ENCODE data around the gene NELFB. TPM values are rescaled to one million over a fixed set of nuclear protein-coding genes. Genes with fewer than 3 reads are reported as not detected.
A peak's percentile ranks its signal among the peaks of the same experiment; 100 is the strongest.

NELFB gene
- 84.1 and 92.6 TPM in 2 replicates for total RNA-seq (2014; rRNA removed; shearing (Covaris generic); ENCODE audit: low replicate concordance)

DNA sequence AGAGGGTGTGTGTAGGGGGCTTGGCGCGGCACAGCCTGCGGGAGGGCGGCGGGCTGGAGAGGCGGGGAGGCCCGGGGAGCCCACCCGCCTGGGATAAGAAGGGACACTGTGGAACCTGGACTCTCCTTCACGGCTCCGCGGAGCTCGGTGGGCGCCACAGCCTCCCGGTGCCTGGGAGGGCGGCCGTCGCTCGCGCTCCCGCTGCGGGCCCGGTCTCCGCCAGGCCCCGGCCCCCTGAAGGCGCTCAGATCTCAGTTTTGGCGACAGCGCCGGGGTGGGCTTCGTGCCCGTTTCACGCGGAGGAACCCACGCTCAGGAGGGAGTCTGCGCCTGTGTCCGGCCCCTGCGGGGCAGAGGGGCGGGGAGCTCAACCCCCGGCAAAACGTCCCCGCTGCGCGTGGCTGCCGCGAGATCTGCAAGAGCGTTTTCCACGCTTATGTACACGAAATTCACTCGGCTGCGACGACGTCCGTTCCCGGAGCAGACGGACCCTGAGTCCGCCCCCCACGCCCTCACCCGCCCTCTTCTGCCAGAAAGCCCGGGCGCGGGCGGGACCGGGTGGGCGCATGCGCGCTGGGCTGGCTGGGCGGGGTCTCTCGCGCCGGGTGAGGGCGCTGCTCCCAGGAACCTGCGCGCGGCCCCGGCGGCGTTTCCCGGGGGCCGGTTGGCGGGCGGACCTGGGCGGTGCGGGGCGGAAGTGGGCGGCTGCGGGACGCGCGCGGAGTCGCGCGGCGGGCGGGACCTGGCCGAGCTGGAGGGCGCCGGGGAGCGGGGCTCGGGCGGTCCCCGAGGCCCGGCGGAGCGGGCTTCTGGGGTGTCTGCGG, at the start of gene NELFB:
NELFB (plus strand) TSS at position 704 of the 824 bp plus-strand sequence.
- DNase-seq (ENCODE audit: low read depth), result peak; percentile 80
- in situ Hi-C loops (cut with HindIII; ENCODE audit: low pct_unique_long_range_greater_than_20kb, low sequenced_read_pairs), result no loop called here

DNA sequence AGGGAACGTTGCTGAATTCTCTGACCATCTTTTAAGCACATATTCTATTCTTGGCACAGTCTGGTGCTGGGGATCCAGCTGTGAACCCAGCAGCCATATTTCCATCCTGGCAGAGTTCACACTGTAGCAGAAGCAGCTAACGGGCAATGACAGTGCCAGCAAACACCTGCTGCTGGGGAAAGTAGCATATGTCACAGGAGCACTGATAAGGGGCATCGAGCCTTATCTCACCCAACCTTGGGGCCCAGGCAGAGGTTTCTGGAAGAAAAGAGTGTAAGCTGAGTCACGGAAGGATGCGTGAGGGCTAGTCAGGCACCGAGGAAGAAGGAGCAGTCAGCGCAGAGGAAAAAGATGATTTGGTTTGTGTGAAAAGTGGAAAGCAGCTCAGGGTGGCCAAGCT, 48.5 kb upstream of the NELFB start:
- no peak for DNase-seq (ENCODE audit: low read depth)
- in situ Hi-C loops (cut with HindIII; ENCODE audit: low pct_unique_long_range_greater_than_20kb, low sequenced_read_pairs), result no loop called here

DNA sequence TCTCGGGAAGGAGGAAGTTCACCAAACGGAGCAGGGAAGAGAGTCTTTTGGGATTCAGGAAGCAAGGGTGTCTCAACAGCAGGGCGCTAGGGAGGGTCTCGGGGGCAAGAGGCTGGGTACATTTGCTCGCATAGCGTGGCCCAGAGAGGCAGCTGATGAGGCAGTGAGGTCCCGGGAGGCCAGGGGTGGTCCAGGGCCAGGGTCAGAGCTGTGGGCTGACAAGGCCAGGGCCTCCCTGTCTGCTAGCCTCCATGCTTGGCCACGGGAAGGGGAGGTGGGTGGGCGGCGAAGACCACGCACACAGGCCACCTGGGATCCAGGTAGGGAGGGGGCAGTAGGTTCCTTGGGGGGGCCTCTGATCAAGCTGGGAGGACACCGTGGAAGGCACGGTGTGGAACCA, 43.6 kb upstream of the NELFB start:
- DNase-seq (ENCODE audit: low read depth), result no peak
- in situ Hi-C loops (cut with HindIII; ENCODE audit: low pct_unique_long_range_greater_than_20kb, low sequenced_read_pairs), result no loop called here

DNA sequence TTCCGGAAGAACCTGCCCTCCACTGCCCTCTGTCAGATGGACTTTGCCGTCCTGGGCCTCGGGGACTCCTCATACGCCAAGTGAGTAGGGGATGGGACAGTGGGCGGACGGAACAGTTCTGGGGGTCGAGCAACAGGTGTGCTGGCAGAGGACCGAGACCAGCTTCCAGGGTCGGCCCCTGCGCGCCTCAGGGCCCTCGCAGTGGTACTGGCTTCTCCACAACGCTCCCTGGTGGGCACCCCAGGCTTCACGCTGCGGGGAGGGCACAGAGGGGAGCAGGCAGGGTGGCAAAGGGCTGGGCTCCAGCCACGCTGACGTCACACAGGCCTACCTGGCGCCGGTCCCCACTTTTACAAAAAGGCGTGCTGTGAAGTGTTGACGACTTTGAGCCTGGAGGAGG, 42.6 kb upstream of the NELFB start:
- in situ Hi-C loops (cut with HindIII; ENCODE audit: low pct_unique_long_range_greater_than_20kb, low sequenced_read_pairs), result no loop called here
- DNase-seq (ENCODE audit: low read depth), result no peak

DNA sequence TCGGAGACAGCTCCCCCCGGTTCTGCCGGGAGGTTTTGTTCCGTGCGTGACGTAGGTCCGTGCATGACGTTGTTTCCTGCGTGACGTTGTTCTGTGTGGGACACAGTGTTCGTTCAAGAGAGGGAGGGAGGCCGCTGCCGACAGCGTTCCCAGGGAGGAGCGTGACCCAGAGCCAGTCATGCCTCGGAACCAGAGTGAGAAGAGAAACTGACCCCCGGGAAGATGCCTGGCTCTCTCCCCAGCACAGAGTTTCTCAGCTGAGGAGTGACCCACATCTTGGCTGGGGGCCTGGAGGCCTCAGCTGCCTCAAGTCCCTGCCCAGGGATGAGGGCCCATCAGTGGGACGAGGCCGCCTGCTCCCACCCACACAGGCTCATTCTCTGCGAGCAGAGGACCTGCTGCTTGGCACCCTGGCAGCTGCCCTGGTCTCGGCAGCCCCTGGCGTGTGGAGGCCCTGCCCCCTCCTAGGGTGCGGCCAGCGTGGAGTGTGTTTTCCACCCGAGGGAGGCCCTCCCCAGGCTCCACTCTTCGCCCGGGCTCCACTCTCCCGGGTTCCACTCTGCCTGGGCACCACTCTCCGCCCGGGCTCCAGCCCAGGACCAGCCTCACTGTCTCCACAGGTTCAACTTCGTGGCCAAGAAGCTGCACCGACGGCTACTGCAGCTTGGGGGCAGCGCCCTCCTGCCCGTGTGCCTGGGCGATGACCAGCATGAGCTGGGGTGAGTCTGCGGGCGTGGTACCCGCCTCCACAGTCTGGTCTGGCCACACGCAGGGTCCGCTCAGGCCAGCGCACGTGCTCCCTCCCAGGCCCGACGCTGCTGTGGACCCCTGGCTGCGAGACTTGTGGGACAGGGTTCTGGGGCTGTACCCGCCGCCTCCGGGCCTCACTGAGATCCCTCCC, 41.7 kb upstream of the NELFB start:
- in situ Hi-C loops (cut with HindIII; ENCODE audit: low pct_unique_long_range_greater_than_20kb, low sequenced_read_pairs), result no loop called here

DNA sequence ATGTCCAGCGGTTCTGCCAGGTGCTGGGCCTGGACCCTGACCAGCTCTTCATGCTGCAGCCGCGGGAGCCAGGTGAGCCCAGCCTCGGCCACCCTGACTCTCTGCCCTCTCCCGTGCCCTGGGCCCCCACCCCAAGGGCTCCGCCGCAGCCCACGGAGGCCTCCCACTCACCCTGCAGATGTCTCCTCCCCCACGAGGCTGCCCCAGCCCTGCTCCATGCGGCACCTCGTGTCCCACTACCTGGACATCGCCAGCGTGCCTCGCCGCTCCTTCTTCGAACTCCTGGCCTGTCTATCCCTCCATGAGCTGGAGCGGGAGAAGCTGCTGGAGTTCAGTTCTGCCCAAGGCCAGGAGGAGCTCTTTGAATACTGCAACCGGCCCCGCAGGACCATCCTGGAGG, 40.5 kb upstream of the NELFB start:
- DNase-seq (ENCODE audit: low read depth), result no peak
- in situ Hi-C loops (cut with HindIII; ENCODE audit: low pct_unique_long_range_greater_than_20kb, low sequenced_read_pairs), result no loop called here

More for the DNA sequence above, 41.7 kb upstream of the NELFB start:
- DNase-seq (ENCODE audit: low read depth), result no peak

DNA sequence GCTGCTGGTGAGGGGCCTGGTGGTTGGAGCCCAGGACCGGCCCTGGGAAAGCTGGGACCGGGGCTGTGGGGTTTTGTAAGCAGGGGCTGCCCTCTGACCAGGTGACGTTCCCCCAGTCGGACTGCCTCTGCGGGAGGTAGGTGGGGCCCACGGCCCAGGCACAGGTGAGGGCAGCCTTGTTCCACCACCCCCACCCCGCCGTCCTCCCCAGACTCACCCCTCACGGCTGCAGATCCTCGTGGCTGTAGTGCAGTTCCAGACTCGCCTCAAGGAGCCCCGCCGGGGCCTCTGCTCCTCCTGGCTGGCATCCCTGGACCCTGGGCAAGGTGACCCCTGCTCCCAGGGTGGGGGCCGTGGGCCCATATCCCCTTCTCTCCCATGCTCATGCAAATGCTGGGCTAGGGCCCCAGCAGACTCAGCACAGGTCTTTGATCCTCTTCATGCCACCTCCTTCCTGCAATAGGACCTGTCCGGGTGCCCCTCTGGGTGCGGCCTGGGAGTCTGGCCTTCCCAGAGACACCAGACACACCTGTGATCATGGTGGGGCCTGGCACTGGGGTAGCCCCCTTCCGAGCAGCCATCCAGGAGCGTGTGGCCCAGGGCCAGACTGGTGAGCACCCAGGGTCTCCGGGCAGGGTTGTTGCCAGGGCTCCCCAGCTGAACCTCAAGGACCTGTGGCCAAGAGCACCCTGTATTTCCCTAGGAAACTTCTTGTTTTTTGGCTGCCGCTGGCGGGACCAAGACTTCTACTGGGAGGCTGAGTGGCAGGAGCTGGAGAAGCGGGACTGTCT, 39.7 kb upstream of the NELFB start:
- in situ Hi-C loops (cut with HindIII; ENCODE audit: low pct_unique_long_range_greater_than_20kb, low sequenced_read_pairs), result no loop called here
- DNase-seq (ENCODE audit: low read depth), result no peak

DNA sequence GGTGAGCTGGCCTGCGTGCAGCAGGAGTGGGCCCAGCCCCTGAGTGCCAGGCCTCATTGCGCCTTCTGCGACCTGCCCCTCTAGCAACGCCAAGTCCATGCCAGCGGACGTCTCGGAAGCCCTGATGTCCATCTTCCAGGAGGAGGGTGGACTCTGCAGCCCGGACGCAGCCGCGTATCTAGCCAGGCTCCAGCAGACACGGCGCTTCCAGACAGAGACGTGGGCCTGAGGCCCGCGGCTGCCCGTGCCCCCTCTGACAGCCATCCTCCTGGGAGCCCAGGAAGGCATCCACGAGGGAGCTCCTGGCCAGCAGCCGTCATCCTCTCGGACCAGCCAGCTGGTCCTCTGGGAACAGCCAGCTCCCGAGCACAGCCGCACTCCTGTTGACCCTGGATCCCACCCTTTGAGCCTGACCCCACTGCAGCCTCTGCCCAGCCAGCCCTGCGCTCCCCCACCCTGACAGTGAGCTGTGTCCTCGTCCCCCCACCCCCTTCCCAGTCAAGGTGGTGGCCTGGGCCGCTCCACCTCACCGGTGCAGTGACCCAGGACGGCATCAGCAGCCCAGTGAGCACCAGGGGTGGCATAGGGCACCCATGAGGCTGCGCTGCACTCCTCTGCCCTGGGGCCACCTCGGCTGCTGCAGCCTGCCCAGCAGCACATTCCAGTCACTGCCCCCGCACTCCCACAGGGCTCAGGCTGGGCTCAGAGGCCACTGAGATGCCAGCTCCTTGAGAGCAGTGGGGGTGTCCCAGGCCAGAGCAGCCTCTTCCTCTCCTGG, 38.8 kb upstream of the NELFB start:
- in situ Hi-C loops (cut with HindIII; ENCODE audit: low pct_unique_long_range_greater_than_20kb, low sequenced_read_pairs), result no loop called here
- DNase-seq (ENCODE audit: low read depth), result no peak

DNA sequence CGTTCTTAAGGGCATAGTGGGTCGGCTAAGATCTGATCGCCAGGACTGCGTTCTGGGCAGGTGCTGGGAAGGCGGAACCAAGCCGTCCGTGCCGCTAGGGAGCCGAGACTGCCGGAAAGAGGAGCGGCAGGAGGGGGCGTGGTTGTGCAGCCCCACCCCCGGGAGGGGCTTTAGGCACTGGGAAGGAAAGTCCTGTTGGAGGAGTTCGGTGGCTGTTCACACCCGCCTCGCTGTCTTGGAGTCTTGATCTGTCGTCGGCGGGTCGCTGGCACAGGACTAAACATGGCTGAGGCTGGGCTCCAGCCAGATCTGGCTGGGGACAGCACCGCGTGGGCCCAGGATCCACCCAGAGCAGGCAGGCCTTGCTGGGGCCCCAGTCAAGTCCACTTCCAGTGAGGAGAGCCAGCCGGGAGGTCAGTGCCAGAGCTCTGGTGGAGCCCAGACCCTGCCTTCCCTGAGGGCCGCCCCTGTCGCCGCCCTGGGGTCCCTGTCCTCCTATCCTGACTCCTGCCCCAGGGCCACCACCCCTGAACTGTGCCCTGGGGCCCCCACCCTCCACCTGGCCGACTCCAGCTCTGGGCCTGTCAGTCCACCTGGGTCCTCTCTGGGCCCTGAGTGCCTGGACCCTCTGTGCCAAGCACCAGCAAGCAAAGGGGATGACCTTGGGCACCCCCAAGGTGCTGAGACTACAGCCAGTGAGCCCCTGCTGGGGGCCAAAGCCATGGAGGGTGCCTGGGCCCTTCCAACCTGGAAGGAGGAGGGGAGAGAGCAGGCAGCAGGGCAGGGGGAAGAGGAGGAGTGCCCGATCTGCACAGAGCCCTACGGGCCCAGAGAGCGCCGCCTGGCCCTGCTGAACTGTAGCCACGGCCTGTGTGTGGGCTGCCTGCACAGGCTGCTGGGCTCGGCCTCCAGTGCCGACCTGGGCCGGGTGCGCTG, 37.6 kb upstream of the NELFB start:
- in situ Hi-C loops (cut with HindIII; ENCODE audit: low pct_unique_long_range_greater_than_20kb, low sequenced_read_pairs), result no loop called here
- peak; percentile 85 for DNase-seq (ENCODE audit: low read depth)

DNA sequence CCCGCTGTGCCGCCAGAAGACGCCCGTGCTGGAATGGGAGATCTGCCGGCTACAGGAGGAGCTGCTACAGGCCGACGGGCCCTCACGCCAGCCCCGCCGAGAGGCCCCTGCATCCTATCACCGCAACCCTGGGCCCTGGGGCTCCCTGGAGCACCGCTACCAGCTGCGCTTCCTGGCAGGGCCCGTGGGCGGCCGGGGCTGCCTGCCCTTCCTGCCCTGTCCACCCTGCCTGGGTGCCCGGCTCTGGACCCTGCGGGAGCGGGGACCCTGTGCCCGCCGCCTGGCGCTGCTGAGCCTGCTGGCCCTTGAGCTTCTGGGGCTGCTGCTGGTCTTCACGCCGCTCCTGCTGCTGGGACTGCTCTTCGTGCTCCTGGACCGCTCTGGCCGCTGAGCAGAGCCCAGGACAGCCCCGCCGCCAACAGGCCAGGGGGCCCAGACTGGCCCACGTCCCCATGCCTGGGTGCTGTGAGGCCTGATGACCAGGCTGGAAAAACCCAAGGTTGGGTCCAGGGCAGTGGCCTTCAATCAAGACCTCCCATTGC, 36.8 kb upstream of the NELFB start:
- no peak for DNase-seq (ENCODE audit: low read depth)
- in situ Hi-C loops (cut with HindIII; ENCODE audit: low pct_unique_long_range_greater_than_20kb, low sequenced_read_pairs), result no loop called here

DNA sequence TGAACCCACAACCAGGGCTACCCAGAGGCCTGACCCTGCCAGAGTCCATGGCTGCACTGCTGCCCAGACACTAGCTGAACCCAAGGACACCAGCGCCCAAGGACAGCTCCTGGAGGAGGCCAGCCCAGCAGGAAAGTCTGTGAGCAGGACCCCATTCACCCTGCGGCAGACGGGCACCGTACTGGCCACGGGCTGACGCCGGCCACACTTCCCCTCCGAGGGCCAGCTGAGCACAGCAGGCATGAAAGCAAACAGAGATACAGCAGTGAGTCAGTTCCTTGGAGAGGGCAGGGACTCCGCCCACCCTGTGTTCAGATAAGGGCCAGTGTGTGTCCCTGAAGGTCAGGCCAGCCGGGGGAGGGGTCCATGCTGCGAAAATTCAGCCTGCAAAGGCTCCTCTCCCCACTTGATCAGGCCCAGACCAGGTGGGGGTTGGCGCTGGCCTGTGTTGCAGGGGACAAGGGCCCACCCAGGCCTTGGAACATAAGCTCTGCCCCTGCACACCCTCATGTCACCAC, 36.3 kb upstream of the NELFB start:
- in situ Hi-C loops (cut with HindIII; ENCODE audit: low pct_unique_long_range_greater_than_20kb, low sequenced_read_pairs), result no loop called here

DNA sequence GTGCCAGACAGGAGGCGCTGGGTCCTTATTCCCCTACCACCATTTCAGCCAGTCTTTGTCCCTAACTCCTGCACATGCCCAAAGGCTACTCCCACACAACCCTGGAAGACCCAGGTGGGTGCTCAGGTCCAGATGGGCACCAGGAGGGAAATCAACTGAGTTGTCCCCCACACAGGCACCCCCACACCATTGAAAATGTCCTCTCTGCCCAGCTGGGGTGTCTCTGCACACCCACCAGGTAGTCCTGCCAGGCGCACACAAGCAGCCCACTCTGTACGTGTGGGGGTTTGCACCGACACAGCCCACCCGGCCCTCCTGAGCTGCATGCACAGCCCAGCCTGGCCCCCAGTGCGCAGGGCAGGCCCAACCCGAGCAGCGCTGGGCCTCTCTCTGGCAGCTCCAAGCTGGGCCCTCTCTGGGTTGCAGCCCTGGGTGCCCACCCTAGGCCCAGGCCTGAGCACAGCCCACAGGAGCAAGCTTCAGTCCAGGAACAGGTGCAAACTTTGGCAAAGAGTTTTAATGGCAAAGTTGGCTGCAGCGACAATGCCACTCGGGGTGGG, 35.3 kb upstream of the NELFB start:
- DNase-seq (ENCODE audit: low read depth), result no peak
- in situ Hi-C loops (cut with HindIII; ENCODE audit: low pct_unique_long_range_greater_than_20kb, low sequenced_read_pairs), result no loop called here

More for the DNA sequence above, 36.3 kb upstream of the NELFB start:
- DNase-seq (ENCODE audit: low read depth), result peak; percentile 73

DNA sequence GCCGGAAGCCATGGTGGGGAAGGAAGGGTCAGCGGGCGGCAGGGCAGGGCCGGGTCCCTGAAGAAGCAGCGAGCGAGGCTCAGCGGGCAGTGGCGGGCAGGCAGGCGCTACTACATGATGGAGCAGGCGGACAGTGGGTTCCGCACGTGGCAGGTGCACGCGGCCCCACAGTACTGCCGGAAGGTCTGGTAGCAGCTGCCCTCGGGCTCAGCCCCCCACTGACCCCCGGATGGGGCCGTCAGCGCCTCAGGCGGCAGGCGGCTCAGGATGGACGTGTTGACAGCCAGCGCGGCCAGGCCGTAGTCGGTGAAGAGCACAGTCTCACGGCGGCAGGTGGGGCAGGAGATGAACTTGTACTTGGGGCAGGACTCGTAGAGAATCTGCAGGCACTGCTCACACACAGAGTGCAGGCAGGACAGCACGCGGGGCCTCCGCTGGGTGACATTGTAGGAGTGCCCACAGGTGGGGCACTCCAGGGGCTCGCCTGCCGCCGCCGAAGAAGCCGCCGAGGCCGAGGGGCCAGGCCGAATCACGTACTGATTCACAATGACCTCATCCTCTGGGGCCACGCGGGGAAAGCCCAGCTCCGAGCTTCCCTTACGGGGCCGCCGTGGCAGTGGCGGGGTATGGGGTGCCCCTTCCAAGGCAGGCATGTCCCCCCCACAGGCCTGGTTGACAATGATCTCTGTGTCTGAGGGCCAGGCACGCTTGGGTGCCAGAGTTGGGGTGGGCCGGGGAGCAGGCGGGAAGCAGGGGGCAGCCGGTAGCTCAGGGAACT, 34.6 kb upstream of the NELFB start:
- in situ Hi-C loops (cut with HindIII; ENCODE audit: low pct_unique_long_range_greater_than_20kb, low sequenced_read_pairs), result no loop called here
- no peak for DNase-seq (ENCODE audit: low read depth)

DNA sequence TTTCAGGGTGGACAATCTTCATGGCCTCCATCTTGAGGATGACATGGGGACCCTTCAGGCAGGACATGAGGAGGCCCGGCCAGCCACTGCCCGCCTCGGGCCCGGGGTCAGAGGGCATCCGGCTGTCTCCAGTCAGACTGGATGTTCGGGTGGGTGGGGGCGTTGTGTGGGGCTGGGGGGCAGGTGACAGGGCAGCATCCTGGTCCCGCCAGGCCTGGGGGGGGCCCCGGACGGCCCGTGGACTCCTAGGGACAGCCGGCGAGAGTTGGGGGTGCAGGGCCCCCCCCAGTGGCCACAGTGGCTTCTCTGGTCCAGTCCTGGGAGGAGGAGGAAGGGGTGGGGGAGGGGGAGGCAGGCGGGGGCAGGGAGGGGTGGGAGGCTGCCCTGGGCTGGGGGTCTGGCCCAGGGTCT, 34.0 kb upstream of the NELFB start:
- in situ Hi-C loops (cut with HindIII; ENCODE audit: low pct_unique_long_range_greater_than_20kb, low sequenced_read_pairs), result no loop called here
- DNase-seq (ENCODE audit: low read depth), result no peak

DNA sequence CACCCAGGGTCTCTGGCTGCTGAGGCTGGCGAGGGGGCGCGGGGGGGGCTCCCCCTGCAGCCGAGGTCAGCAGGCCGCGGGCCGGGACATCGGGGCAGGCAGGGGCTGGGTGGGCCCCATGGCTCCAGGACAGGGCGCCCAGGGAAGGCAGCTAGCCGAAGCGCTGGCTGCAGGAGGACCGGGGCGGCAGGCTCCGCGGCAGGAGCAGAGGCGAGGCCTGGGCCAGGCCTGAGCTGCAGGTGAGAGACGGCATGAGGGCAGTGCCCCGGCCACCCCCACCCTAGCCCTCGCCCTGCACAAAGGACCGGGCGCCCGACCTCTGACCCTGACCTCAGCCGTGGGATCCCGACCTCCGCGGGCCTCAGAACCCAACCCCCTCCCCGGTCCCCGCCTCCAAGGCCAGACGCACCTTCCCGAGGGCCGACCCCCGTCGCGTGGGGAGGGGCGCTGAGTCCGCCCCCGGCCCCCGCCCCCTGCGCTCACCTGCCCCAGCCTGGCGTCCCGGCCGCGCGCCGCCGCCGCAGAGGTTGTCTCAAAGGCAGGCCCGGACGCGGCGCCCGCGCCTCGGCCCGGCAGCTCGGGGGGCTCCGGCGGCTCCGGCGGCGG, 33.5 kb upstream of the NELFB start:
- in situ Hi-C loops (cut with HindIII; ENCODE audit: low pct_unique_long_range_greater_than_20kb, low sequenced_read_pairs), result no loop called here

More for the DNA sequence above, 33.5 kb upstream of the NELFB start:
- no peak for DNase-seq (ENCODE audit: low read depth)
